CD4-positive, alpha-beta T cell (primary cell): ENCODE results near the gene PKDCC. TPM values are rescaled to one million over a fixed set of nuclear protein-coding genes. Genes with fewer than 3 reads are reported as not detected.

Experiments
- ATAC-seq: fragments of 200-7000 bp; cut with Tn5 transposase; one replicate; pipeline ENCODE4 v1.10.0; 2022; ENCODE audit warnings: mild to moderate bottlenecking; ENCODE audit not compliant: poor library complexity
- CTCF ChIA-PET: fragments of 350-600 bp; sonication (Branson Sonifier 250); formaldehyde crosslinking; loops from one replicate; lab custom pipeline; 2021; ENCODE audit warnings: antibody characterized with exemption, inconsistent platforms; lab: Charles Lee
- POLR2A ChIA-PET: fragments of 350-600 bp; sonication (Branson Sonifier 250); formaldehyde crosslinking; loops from one replicate; lab custom pipeline; 2021; ENCODE audit warnings: antibody characterized with exemption, inconsistent platforms; lab: Charles Lee
- DNase-seq, 14 experiments: peaks; one replicate each; pipeline ENCODE4 v3.0.0-alpha.2; 2013 to 2020; ENCODE audit warnings: mixed read lengths in 2 of 14
- H3K27ac ChIP-seq, 2 donors: one replicate each; pipeline versions ENCODE4 v1.5.1 to v1.7.0; 2013; ENCODE audit warnings: low read length in 2 of 2, low read depth in 1 of 2, mild to moderate bottlenecking in 1 of 2
- H3K27me3 ChIP-seq, 2 experiments: 1 replicate in 1 of 2; 2 replicates in 1 of 2; pipeline versions ENCODE4 v1.6.1 to v1.7.0; 2013; ENCODE audit warnings: low read length in 2 of 2, control low read depth in 1 of 2, mild to moderate bottlenecking in 1 of 2, moderate library complexity in 1 of 2; ENCODE audit not compliant: insufficient read depth in 2 of 2, control insufficient read depth in 1 of 2
- H3K36me3 ChIP-seq: one replicate; pipeline ENCODE4 v1.6.1; 2013; ENCODE audit warnings: low read length, control low read depth; ENCODE audit not compliant: insufficient read depth
- H3K4me1 ChIP-seq: one replicate; pipeline ENCODE4 v1.6.1; 2013; ENCODE audit warnings: low read length, control low read depth; ENCODE audit not compliant: insufficient read depth
- H3K4me3 ChIP-seq: one replicate; pipeline ENCODE4 v1.5.1; 2013; ENCODE audit warnings: mild to moderate bottlenecking, low read length, moderate library complexity
- H3K9me3 ChIP-seq, 2 experiments: 1 replicate in 1 of 2; 2 replicates in 1 of 2; pipeline versions ENCODE4 v1.6.1 to v1.7.0; 2013; ENCODE audit warnings: low read length in 2 of 2, mild to moderate bottlenecking in 2 of 2, control low read depth in 1 of 2, moderate library complexity in 1 of 2; ENCODE audit not compliant: control insufficient read depth in 1 of 2, insufficient read depth in 1 of 2
- H3K27ac Mint-ChIP-seq: one replicate; pipeline ENCODE4 v1.8.0; 2020; ENCODE audit warnings: mixed read lengths
- H3K27me3 Mint-ChIP-seq: one replicate; pipeline ENCODE4 v1.8.0; 2021; ENCODE audit warnings: mixed read lengths
- H3K36me3 Mint-ChIP-seq: one replicate; pipeline ENCODE4 v1.8.0; 2021; ENCODE audit warnings: low read depth, mixed read lengths
- H3K4me1 Mint-ChIP-seq: one replicate; pipeline ENCODE4 v1.8.0; 2021; ENCODE audit warnings: low read depth, mixed read lengths
- H3K4me3 Mint-ChIP-seq: one replicate; pipeline ENCODE4 v1.8.0; 2020; ENCODE audit warnings: mild to moderate bottlenecking, mixed read lengths
- H3K9me3 Mint-ChIP-seq: one replicate; pipeline ENCODE4 v1.8.0; 2020; ENCODE audit warnings: mixed read lengths
- intact Hi-C, 2 experiments: fragments of 100-400 bp; cut with DNase I in 1 of 2; cut with micrococcal nuclease in 1 of 2; formaldehyde crosslinking; loops; one replicate each; pipeline versions ENCODE4 v1.15.1 to v1.9.0; 2023 to 2025; cut with DNase I, micrococcal nuclease
- total RNA-seq, 174 experiments: library from RNA in 2 of 174; stranded (reverse) in 2 of 174; gene quantifications; one replicate each; pipeline ENCODE4 v1.2.3 and lab custom pipeline; 2021 to 2026
- TF ChIP-seq, protein P1 (sequence below): fragments of 200-600 bp; IDR thresholded peaks from one replicate; pipeline ENCODE4 v1.8.0; 2022; ENCODE audit warnings: antibody characterized with exemption, mild to moderate bottlenecking

Gene PKDCC
- total RNA-seq, 2 experiments from 2014 or later = not detected

DNA sequence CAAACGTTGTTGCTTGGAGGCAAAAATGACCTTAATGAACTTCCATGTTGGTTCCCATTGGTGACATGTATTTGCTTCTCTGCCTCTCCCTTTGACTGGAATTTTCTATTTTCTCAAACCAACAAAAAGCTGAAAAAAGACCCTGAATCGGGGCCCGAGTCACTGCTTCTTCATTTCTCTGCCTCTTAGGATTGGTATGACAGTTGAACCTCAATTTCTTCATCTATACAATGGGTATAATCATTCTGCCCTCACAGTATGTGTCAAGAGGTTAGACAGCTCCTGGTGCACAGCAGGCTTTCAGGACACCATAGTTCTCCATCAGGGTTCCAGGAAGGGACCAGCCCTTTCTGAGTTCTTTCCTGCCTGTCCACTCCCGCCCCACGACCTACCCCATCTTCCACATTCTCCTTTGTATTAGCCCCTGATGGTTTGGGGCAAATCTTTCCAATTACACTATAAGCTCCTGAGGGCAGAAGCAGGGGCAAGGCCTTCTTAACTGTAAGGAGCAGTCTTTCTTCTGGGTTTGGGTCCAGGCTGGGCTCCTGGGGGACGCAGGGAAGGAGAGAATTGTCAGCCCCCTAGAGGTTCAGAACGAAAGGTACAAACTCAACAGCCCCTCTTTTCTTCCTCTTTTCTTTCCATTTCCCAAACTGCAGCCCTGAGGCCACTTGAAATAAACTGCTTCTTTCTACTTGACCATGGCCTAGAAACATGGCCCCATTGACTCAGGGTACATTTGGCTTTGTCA lies 6.3 kb upstream of the PKDCC start:
- peaks cover 59% of the 10 kb centered on the region for H3K27me3 Mint-ChIP-seq
- H3K4me3 Mint-ChIP-seq = no peak overlapping the region
- DNase-seq = no peak
- intact Hi-C loops = no loop called here
- H3K36me3 Mint-ChIP-seq = no peaks in the 10 kb centered on the region
- ChIA-PET CTCF (no interaction called here), POLR2A (no interaction called here)
- H3K4me1 ChIP-seq = no peaks in the 10 kb centered on the region
- H3K36me3 ChIP-seq = no peaks in the 10 kb centered on the region
- no peak overlapping the region for H3K4me3 ChIP-seq
- TF ChIP-seq, protein P1, sequence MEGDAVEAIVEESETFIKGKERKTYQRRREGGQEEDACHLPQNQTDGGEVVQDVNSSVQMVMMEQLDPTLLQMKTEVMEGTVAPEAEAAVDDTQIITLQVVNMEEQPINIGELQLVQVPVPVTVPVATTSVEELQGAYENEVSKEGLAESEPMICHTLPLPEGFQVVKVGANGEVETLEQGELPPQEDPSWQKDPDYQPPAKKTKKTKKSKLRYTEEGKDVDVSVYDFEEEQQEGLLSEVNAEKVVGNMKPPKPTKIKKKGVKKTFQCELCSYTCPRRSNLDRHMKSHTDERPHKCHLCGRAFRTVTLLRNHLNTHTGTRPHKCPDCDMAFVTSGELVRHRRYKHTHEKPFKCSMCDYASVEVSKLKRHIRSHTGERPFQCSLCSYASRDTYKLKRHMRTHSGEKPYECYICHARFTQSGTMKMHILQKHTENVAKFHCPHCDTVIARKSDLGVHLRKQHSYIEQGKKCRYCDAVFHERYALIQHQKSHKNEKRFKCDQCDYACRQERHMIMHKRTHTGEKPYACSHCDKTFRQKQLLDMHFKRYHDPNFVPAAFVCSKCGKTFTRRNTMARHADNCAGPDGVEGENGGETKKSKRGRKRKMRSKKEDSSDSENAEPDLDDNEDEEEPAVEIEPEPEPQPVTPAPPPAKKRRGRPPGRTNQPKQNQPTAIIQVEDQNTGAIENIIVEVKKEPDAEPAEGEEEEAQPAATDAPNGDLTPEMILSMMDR = no peak
- H3K4me1 Mint-ChIP-seq = no peaks in the 10 kb centered on the region
- no peak overlapping the region for H3K27ac Mint-ChIP-seq
- no peaks in the 10 kb centered on the region for H3K9me3 ChIP-seq
- no peak overlapping the region for H3K27ac ChIP-seq
- no peaks in the 10 kb centered on the region for H3K9me3 Mint-ChIP-seq
- peaks cover 5 to 36% of the 10 kb centered on the region in 2 experiments for H3K27me3 ChIP-seq
- no peak for ATAC-seq

DNA sequence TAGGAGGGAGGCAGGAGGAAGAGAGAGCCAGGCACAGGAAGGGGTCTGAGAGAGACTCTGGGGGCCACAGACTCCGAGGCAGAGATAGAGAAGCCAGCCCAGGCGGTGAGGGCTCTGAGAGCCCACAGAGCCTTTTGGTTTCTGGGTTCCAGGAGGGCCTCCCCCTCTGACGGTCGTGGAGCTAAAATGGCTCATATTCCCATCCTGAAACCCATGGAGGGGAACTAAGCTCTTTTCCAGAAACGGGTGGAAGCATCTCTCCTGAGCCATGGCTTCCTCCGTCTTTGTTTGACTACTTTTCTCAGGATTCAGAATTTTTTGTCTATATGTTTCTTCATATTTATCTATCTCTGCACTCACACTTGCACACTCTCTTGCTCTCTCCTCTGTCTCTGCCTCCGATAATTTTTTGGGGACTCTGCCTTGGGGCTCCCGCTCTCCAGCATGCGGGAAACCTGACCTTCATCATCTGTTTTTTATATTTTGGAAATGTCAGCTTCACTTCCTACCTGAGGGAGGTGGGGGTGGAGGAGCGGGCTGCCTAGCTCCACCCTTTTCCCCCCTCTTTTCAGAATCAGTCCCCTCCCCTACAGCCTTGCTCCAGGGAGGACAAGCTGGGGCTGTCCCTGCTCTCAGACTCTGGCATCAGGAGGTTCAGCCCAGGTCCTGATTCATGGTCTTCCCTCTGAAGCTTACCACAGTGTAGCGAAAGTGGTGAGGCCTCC lies 5.0 kb upstream of the PKDCC start:
- CTCF ChIA-PET = no interaction called here
- peaks cover 5% of the 10 kb centered on the region for H3K4me1 Mint-ChIP-seq

GRCh38 chr2:42043789-42044394 lies 3.9 kb upstream of the PKDCC start:
- CTCF ChIA-PET = no interaction called here

More for the DNA sequence above, 5.0 kb upstream of the PKDCC start:
- H3K36me3 ChIP-seq = no peaks in the 10 kb centered on the region
- H3K27ac ChIP-seq = no peak overlapping the region
- peaks cover 0 to 6% of the 10 kb centered on the region in 2 experiments for H3K9me3 ChIP-seq
- peaks cover 8% of the 10 kb centered on the region for H3K4me1 ChIP-seq
- no peak overlapping the region for H3K4me3 ChIP-seq
- Mint-ChIP-seq H3K4me3 (no peak overlapping the region), H3K27ac (no peak overlapping the region), H3K9me3 (no peaks in the 10 kb centered on the region), H3K36me3 (no peaks in the 10 kb centered on the region), H3K27me3 (peaks cover 67% of the 10 kb centered on the region)
- POLR2A ChIA-PET = no interaction called here
- no peak for ATAC-seq
- H3K27me3 ChIP-seq = peaks cover 14 to 44% of the 10 kb centered on the region in 2 experiments
- no peak for DNase-seq
- intact Hi-C loops = no loop called here
- TF ChIP-seq, protein P1 = no peak

More at GRCh38 chr2:42043789-42044394, 3.9 kb upstream of the PKDCC start:
- DNase-seq = no peak
- Histone ChIP-seq H3K27me3 (peaks cover 18 to 48% of the 10 kb centered on the region in 2 experiments), H3K9me3 (peaks cover 0 to 6% of the 10 kb centered on the region in 2 experiments), H3K27ac (no peak overlapping the region), H3K4me3 (no peak overlapping the region), H3K36me3 (no peaks in the 10 kb centered on the region), H3K4me1 (peaks cover 12% of the 10 kb centered on the region)
- POLR2A ChIA-PET = no interaction called here
- Mint-ChIP-seq H3K9me3 (no peaks in the 10 kb centered on the region), H3K36me3 (no peaks in the 10 kb centered on the region), H3K4me3 (peak overlapping the region; percentile 31), H3K27ac (no peak overlapping the region), H3K4me1 (peaks cover 5% of the 10 kb centered on the region), H3K27me3 (peaks cover 71% of the 10 kb centered on the region)
- intact Hi-C loops = no loop called here
- TF ChIP-seq, protein P1 = no peak
- no peak for ATAC-seq
